Heart right ventricle (tissue), 16 donors: ENCODE data around the gene ZNF641. TPM values are rescaled to one million over a fixed set of nuclear protein-coding genes. Genes with fewer than 3 reads are reported as not detected.

Experiments used
- ATAC-seq, 8 donors: fragments of 200-7000 bp; cut with Tn5 transposase; one replicate each; pipeline ENCODE4 v1.9.1; 2020; ENCODE audit warnings: mild to moderate bottlenecking in 8 of 8, moderate library complexity in 8 of 8, moderate number of reproducible peaks in 1 of 8
- DNase-seq, 2 donors: peaks; one replicate each; pipeline ENCODE4 v3.0.0-alpha.2; 2020
- H3K27ac ChIP-seq, 10 donors: fragments of 200-600 bp; sonication (generic) in 2 of 10; one replicate each; pipeline versions ENCODE4 v1.5.0 to v1.8.0; 2020 to 2022; ENCODE audit warnings: mild to moderate bottlenecking in 3 of 10
- H3K27me3 ChIP-seq, 7 donors: fragments of 200-600 bp; one replicate each; pipeline ENCODE4 v1.8.0; 2021 to 2022; ENCODE audit warnings: mild to moderate bottlenecking in 2 of 7
- H3K36me3 ChIP-seq, 9 donors: fragments of 200-600 bp; sonication (generic) in 1 of 9; one replicate each; pipeline versions ENCODE4 v1.5.0 to v1.8.0; 2020 to 2022; ENCODE audit warnings: mild to moderate bottlenecking in 2 of 9
- H3K4me1 ChIP-seq, 9 donors: fragments of 200-600 bp; sonication (generic) in 1 of 9; one replicate each; pipeline versions ENCODE4 v1.5.0 to v1.8.0; 2020 to 2022; ENCODE audit warnings: mild to moderate bottlenecking in 4 of 9
- H3K4me3 ChIP-seq, 10 donors: fragments of 200-600 bp; sonication (generic) in 2 of 10; one replicate each; pipeline versions ENCODE4 v1.5.0 to v1.8.0; 2020 to 2022; ENCODE audit warnings: mild to moderate bottlenecking in 7 of 10, moderate library complexity in 2 of 10
- H3K9me3 ChIP-seq, 11 donors: fragments of 200-600 bp in 10 of 11; sonication (generic) in 2 of 11; one replicate each; pipeline versions ENCODE4 v1.5.0 to v1.8.0; 2013 to 2022; ENCODE audit warnings: mild to moderate bottlenecking in 2 of 11, control low read depth in 1 of 11, moderate library complexity in 1 of 11
- WGBS, 2 donors: extraction: QIAGEN DNeasy Blood & Tissue Kit; methylation state at CpG; one replicate each; pipeline ENCODE4 v1.1.7; 2013; ENCODE audit warnings: inconsistent platforms in 1 of 2; 5-methylcytosine and 5-hydroxymethylcytosine counted together
- intact Hi-C, 10 donors: fragments of 100-400 bp; cut with DNase I; formaldehyde crosslinking; loops; one replicate each; pipeline versions ENCODE4 v1.11.1 to v1.14.2; 2022
- polyA plus RNA-seq, 2 donors: library from polyadenylated mRNA; stranded (reverse); fragments of 200-250 nt; gene quantifications; one replicate each; pipeline ENCODE4 v1.2.3, GENCODE V29; 2013
- total RNA-seq, 10 donors: library from RNA; stranded (reverse); fragmentation: NEBNext Ultra II Directional in 3 of 10; extraction: Animal tissue kit (Norgen Biotek cat#: 25700) in 3 of 10; gene quantifications; one replicate each; pipeline versions ENCODE4 v1.2.1 to v1.2.4, GENCODE V29; 2021 to 2023
- TF ChIP-seq, protein P1 (sequence below), 9 donors: fragments of 200-600 bp; sonication (generic) in 2 of 9; IDR thresholded peaks; one replicate each; pipeline versions ENCODE4 v1.5.0 to v1.8.0; 2021 to 2022; ENCODE audit warnings: antibody characterized with exemption in 9 of 9, mild to moderate bottlenecking in 5 of 9, moderate library complexity in 1 of 9
- donor health status: Arrhythmogenic right ventricular cardiomyopathy.
- donor health status: ischemic (EF 13 %, LVEDD 7.1; RV severe dilation, severe dysfunction).
- donor health status: healthy with polysubstance abuse.
- donor health status: DM: no; HTN: yes; CAD: no.
- donor health status: DM: no; HTN: no; CAD: no.
- donor health status: ischemic (EF 25% LVEDD 6.9; RV normal size, moderate dysfunction).
- donor health status: ischemic (EF 25% LVEDD 5.7; RV mildly dilated, moderate dysfunction).
- donor health status: healthy.
- donor health status: DM: yes; HTN: yes; CAD: no.
- donor health status: Ischemic cardiomyopathy.
- donor health status: ischemic (EF 35%, LVEDD 5.7; RV mildly dilated, moderate dysfunction).
- donor health status: nonischemic (EF 11% LVEDD 7.7; RV severe dilation, severe dysfunction).
- donor health status: DM: yes; HTN: yes; CAD: no.
- donor health status: PGD.
- donor health status: ischemic (EF 29% LVEDD 5.4; RV normal size, mild dysfunction).
- donor health status: nonischemic (EF 23%, LVEDD 6.1; RV moderate dilation, normal function).

Gene ZNF641
- total and polyA plus RNA-seq, 12 donors, result 3.6 to 19.1 (median 14.5) TPM

DNA sequence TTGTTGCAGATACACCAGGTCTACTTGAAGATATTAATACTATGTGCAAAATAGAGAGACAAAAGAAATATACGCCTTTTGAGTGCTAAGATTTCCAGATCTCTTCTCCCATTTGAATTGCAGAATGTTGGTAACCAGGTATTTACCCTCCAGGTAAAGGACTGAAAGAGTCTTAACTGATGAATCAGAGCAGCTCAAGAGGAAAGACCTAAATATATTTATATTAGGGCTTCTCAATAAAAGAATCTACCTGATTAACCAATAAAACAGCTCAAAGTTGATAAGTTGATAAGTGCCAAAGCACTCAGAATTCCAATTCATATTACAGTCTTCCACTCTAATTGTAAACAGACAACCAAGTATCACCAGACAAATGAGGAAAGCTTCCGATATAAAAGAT lies 59.2 kb downstream of the ZNF641 start:
- Histone ChIP-seq H3K36me3 (no peaks in the 10 kb centered on the region), H3K4me3 (no peak overlapping the region), H3K9me3 (no peaks in the 10 kb centered on the region), H3K27me3 (peaks cover 0 to 20% (median 3%) of the 10 kb centered on the region in 7 donors), H3K4me1 (peaks cover 0 to 9% (median 0%) of the 10 kb centered on the region in 9 donors), H3K27ac (no peak overlapping the region)
- TF ChIP-seq, protein P1, sequence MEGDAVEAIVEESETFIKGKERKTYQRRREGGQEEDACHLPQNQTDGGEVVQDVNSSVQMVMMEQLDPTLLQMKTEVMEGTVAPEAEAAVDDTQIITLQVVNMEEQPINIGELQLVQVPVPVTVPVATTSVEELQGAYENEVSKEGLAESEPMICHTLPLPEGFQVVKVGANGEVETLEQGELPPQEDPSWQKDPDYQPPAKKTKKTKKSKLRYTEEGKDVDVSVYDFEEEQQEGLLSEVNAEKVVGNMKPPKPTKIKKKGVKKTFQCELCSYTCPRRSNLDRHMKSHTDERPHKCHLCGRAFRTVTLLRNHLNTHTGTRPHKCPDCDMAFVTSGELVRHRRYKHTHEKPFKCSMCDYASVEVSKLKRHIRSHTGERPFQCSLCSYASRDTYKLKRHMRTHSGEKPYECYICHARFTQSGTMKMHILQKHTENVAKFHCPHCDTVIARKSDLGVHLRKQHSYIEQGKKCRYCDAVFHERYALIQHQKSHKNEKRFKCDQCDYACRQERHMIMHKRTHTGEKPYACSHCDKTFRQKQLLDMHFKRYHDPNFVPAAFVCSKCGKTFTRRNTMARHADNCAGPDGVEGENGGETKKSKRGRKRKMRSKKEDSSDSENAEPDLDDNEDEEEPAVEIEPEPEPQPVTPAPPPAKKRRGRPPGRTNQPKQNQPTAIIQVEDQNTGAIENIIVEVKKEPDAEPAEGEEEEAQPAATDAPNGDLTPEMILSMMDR (IDR thresholded peaks at IDR 0.05), result no peak
- 80 to 84% methylated on average over 2 of the region's 2 CpGs for WGBS, 2 donors
- intact Hi-C loops, result no loop called here
- DNase-seq, result no peak
- ATAC-seq, result no peak

DNA sequence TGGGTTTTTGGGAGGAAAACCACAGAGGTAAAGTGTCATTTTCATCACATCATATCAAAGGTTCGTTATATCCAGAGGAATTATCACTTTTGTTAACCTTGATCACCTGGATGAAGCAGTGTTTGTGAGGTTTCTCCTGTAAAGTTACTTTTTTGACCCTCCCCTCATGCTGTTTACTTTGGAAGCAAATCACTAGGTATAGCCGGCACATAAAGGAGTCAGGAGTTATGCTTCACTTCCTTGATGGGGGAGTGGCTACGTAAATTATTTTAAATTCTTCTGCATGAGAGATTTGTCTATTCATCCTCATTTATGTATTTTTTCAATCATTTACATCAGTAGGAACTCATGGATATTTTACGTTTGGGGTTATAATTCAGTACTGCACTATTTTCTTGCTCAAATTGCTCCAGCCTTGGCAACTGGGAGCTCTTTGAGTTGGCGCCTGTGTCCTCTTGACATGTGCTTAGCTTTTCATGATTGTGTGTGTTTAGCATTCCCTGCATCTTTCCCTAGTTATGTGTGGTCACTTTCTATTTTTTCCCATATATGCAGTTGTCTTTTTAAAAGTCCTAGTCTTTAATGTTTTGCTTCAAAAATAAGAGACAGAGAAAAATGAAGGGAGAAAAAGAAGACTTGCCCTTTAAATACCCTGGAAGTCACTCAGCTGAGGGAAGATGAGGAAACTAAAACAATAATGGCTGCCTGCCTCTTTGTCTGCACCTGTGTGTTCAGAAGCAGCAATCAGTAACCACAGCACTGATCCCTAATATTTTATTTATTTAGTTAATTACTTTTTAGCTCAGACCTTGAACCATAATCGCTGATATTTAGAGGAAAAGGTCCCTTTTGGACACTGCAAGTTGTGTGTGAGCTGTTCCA lies 62.1 kb downstream of the ZNF641 start:
- Histone ChIP-seq H3K27ac (no peak overlapping the region), H3K27me3 (peaks cover 0 to 20% (median 3%) of the 10 kb centered on the region in 7 donors), H3K9me3 (no peaks in the 10 kb centered on the region), H3K4me3 (no peak overlapping the region), H3K36me3 (no peaks in the 10 kb centered on the region), H3K4me1 (peaks cover 0 to 17% (median 0%) of the 10 kb centered on the region in 9 donors)
- intact Hi-C loops, result loop anchor here in 1 of 10 donors (5.0 kb wide), 1 partner anchor 164 kb away; no protein-coding TSS in a partner anchor
- TF ChIP-seq, protein P1 (IDR thresholded peaks at IDR 0.05), result no peak
- DNase-seq, result no peak
- no peak for ATAC-seq
- WGBS, 2 donors, result 69 to 75% methylated on average over 6 of the region's 6 CpGs

Other genes with a start within 250 kb of the ZNF641 start
- gene SENP1, start 244.8 kb downstream of the ZNF641 start, total RNA-seq, result 10 to 100 TPM in 2 of 10 donors, 1 to 10 TPM in 8; 7.1 to 10.7 (median 8.7) TPM
- 1 to 10 TPM; 2.1 to 2.7 TPM for gene SENP1, start 244.8 kb downstream of the ZNF641 start, polyA plus RNA-seq
- 100 to 1,000 TPM; 508 to 948 (median 694) TPM for gene PFKM, start 231.6 kb downstream of the ZNF641 start, total RNA-seq
- gene PFKM, start 231.6 kb downstream of the ZNF641 start, polyA plus RNA-seq, result 100 to 1,000 TPM; 121 to 185 TPM
- 100 to 1,000 TPM in 1 of 10 donors, 10 to 100 TPM in 9; 73.4 to 103 (median 85.8) TPM for gene ASB8, start 193.4 kb downstream of the ZNF641 start, total RNA-seq
- 10 to 100 TPM; 24.9 to 28.5 TPM for gene ASB8, start 193.4 kb downstream of the ZNF641 start, polyA plus RNA-seq
- 1 to 10 TPM in 3 of 10 donors, under 1 TPM in 7; 0.11 to 1.5 (median 0.42) TPM for gene CCDC184, start 167.3 kb downstream of the ZNF641 start, total RNA-seq
- 1 to 10 TPM; 1.0 to 1.3 TPM for gene CCDC184, start 167.3 kb downstream of the ZNF641 start, polyA plus RNA-seq
- not detected for gene OR10AD1, start 147.6 kb downstream of the ZNF641 start, total RNA-seq
- gene OR10AD1, start 147.6 kb downstream of the ZNF641 start, polyA plus RNA-seq, result not detected
- under 1 TPM in 1 of 10 donors, not detected in 9; 0.35 TPM for gene ANP32D, start 121.6 kb upstream of the ZNF641 start, total RNA-seq
- not detected for gene ANP32D, start 121.6 kb upstream of the ZNF641 start, polyA plus RNA-seq
- not detected for gene C12orf54, start 131.6 kb upstream of the ZNF641 start, total RNA-seq
- gene C12orf54, start 131.6 kb upstream of the ZNF641 start, polyA plus RNA-seq, result not detected
- gene OR8S1, start 174.7 kb upstream of the ZNF641 start, total RNA-seq, result not detected
- gene OR8S1, start 174.7 kb upstream of the ZNF641 start, polyA plus RNA-seq, result not detected
- not detected for gene LALBA, start 219.1 kb upstream of the ZNF641 start, total RNA-seq
- not detected for gene LALBA, start 219.1 kb upstream of the ZNF641 start, polyA plus RNA-seq